Measurements from ENCODE around the gene RXFP1.

The RXFP1 gene

DNA sequence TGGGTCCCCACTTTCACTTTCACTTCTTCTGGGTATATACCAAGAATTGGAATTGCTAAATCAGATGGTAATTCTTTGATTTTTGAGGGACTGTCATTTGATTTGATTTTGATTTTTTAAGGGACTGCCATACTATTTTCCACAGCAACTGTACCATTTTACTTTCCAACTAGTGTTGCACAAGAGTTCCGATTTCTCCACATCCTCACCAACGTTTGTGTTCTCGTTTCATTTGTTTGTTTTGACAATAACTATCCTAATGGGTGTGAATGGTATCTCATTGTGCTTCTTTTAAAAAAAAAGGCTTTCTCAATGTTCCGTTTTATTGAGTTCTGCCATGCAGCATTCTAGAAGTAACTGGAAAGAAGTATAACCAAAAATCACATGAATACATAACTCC, 87.4 kb downstream of the RXFP1 start:
- no peak overlapping the region for H3K4me3 ChIP-seq (ENCODE audit: low read depth, low read length)
- DNase-seq (ENCODE audit: low read depth) = no peak
- TF ChIP-seq CTCF (IDR thresholded peaks at IDR 0.05; ENCODE audit: low read depth, low read length, missing control alignments) = no peak
- in situ Hi-C loops (cut with HindIII; ENCODE audit: low sequenced_read_pairs) = no loop called here

DNA sequence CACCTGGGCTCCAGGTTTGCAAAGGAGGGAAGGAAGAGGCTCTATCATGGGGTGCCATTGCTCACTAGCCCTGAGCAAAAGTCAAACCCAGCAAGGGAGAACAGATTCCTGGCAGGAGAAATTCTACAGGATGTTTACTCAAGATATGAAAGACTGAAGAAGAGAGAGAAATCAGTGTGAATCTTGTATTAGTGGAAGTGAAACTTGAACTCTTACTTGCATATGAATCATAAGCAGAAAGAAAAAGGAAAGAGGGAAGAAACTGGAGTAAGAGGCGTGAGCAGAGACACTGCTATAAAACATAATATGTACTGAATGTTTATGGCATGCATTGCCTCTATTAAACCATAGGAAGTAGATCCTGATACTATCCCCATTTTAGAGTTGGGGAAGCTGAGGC, 89.1 kb downstream of the RXFP1 start:
- in situ Hi-C loops (cut with HindIII; ENCODE audit: low sequenced_read_pairs) = no loop called here
- TF ChIP-seq CTCF (IDR thresholded peaks at IDR 0.05; ENCODE audit: low read depth, low read length, missing control alignments) = no peak
- H3K4me3 ChIP-seq (ENCODE audit: low read depth, low read length) = no peak overlapping the region
- DNase-seq (ENCODE audit: low read depth) = no peak

DNA sequence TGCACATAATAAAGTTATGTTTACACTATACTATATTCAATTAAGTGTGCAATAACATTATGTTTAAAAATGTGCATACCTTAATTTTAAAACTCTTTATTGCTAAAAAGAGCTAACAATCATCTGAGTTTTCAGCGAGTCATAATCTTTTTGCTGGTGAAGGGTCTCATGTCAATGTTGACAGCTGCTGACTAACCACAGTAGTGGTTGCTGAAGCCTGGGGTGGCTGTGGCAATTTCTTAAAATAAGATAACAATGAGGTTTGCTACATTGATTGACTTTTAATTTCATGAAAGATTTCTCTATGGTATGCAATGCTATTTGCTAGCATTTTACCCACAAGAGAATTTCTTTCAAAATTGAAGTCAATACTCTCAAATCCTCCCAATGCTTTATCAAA, 91.4 kb downstream of the RXFP1 start:
- no peak overlapping the region for H3K4me3 ChIP-seq (ENCODE audit: low read depth, low read length)
- in situ Hi-C loops (cut with HindIII; ENCODE audit: low sequenced_read_pairs) = no loop called here
- DNase-seq (ENCODE audit: low read depth) = no peak
- no peak for TF ChIP-seq CTCF (IDR thresholded peaks at IDR 0.05; ENCODE audit: low read depth, low read length, missing control alignments)

DNA sequence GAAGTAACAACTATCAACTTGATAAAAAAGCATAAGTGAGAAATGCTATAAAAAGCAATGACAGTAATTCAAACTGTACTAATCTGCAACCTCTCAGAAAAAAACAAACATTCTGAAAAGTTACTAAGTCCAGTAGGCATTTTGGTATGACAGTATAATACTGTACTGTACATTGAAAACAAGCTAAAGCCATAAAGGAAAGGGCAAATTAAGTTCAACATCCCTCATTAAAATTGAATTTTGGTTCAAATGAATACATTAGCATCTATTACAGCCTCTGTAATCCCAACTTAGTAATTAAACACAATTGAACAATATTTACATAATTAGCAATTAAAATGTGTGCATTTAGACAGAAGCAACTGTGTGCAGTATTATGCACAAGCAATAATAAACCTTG, 96.3 kb downstream of the RXFP1 start:
- in situ Hi-C loops (cut with HindIII; ENCODE audit: low sequenced_read_pairs) = no loop called here
- H3K4me3 ChIP-seq (ENCODE audit: low read depth, low read length) = no peak overlapping the region
- TF ChIP-seq CTCF (IDR thresholded peaks at IDR 0.05; ENCODE audit: low read depth, low read length, missing control alignments) = no peak
- no peak for DNase-seq (ENCODE audit: low read depth)

- TF ChIP-seq CTCF (IDR thresholded peaks at IDR 0.05; ENCODE audit: low read depth, low read length, missing control alignments) = no peak
- no peak for DNase-seq (ENCODE audit: low read depth)
- in situ Hi-C loops (cut with HindIII; ENCODE audit: low sequenced_read_pairs) = loop anchor here (5.0 kb wide), 1 partner anchor 364 kb away; no protein-coding TSS in a partner anchor
- H3K4me3 ChIP-seq (ENCODE audit: low read depth, low read length) = no peak overlapping the region
Measured at GRCh38 chr4:158621729-158622128, 100.0 kb downstream of the RXFP1 start.

- DNase-seq (ENCODE audit: low read depth) = no peak
- TF ChIP-seq CTCF (IDR thresholded peaks at IDR 0.05; ENCODE audit: low read depth, low read length, missing control alignments) = no peak
- H3K4me3 ChIP-seq (ENCODE audit: low read depth, low read length) = no peak overlapping the region
- in situ Hi-C loops (cut with HindIII; ENCODE audit: low sequenced_read_pairs) = loop anchor here (5.0 kb wide), 1 partner anchor 365 kb away; no protein-coding TSS in a partner anchor
Measured at GRCh38 chr4:158622251-158622650, 100.6 kb downstream of the RXFP1 start.

Data from astrocyte of the cerebellum (primary cell).